Neural cell (in vitro differentiated cells): ENCODE measurements around the gene MRPL43. TPM values are rescaled to one million over a fixed set of nuclear protein-coding genes. Genes with fewer than 3 reads are reported as not detected.

Experiments used
- H2AFZ ChIP-seq: fragments of 200-600, 300-800 bp; sonication (generic), shearing (Covaris generic); 2 replicates; pipeline ENCODE4 v1.6.0; 2014; ENCODE audit warnings: low read depth, mild to moderate bottlenecking, antibody characterized with exemption, low read length, moderate library complexity
- H3F3A ChIP-seq: fragments of 200-600 bp; shearing (Covaris generic); 2 replicates; pipeline ENCODE4 v1.6.1; 2016; ENCODE audit warnings: mild to moderate bottlenecking, moderate library complexity, mixed read lengths, antibody characterized with exemption, low read length; ENCODE audit not compliant: insufficient read depth, poor library complexity, severe bottlenecking
- H3K27ac ChIP-seq: fragments of 200-600, 300-800 bp; sonication (generic), shearing (Covaris generic); 2 replicates; pipeline ENCODE4 v1.5.1; 2014; ENCODE audit warnings: mild to moderate bottlenecking, low read length, moderate library complexity
- H3K27me3 ChIP-seq: fragments of 300-800, 200-600 bp; sonication (generic), shearing (Covaris generic); 2 replicates; pipeline ENCODE4 v1.6.0; 2014; ENCODE audit warnings: mild to moderate bottlenecking, low read depth, low read length, moderate library complexity; ENCODE audit not compliant: insufficient read depth
- H3K36me3 ChIP-seq: fragments of 300-800, 200-600 bp; sonication (generic), shearing (Covaris generic); 2 replicates; pipeline ENCODE4 v1.5.1; 2014; ENCODE audit warnings: mild to moderate bottlenecking, antibody characterized with exemption, low read length, moderate library complexity; ENCODE audit not compliant: insufficient read depth
- H3K4me2 ChIP-seq: fragments of 300-800, 200-600 bp; sonication (generic), shearing (Covaris generic); 2 replicates; pipeline ENCODE4 v1.6.0; 2014; ENCODE audit warnings: mild to moderate bottlenecking, low read length
- H3K4me3 ChIP-seq: fragments of 300-800, 200-600 bp; sonication (generic), shearing (Covaris generic); 2 replicates; pipeline ENCODE4 v1.5.1; 2014; ENCODE audit warnings: mild to moderate bottlenecking, low read length, moderate library complexity
- H3K79me2 ChIP-seq: fragments of 200-600 bp; shearing (Covaris generic); replicated peaks from 2 replicates; pipeline ENCODE4 v1.6.0; 2014; ENCODE audit warnings: mild to moderate bottlenecking, low read length, moderate library complexity; ENCODE audit not compliant: insufficient read depth
- H3K9ac ChIP-seq: fragments of 300-800, 200-600 bp; sonication (generic), shearing (Covaris generic); 2 replicates; pipeline ENCODE4 v1.6.1; 2016; ENCODE audit warnings: mild to moderate bottlenecking, low read length, mixed read lengths
- H3K9me2 ChIP-seq: fragments of 200-600 bp; shearing (Covaris generic); 2 replicates; pipeline ENCODE4 v1.6.1; 2016; ENCODE audit warnings: mild to moderate bottlenecking, low read length, mixed read lengths; ENCODE audit not compliant: insufficient read depth
- H3K9me3 ChIP-seq: fragments of 200-600, 300-800 bp; sonication (generic), shearing (Covaris generic); 2 replicates; pipeline ENCODE4 v1.6.1; 2016; ENCODE audit warnings: mild to moderate bottlenecking, mixed run types, low read length, moderate library complexity, mixed read lengths
- H4K20me1 ChIP-seq: fragments of 200-600 bp; shearing (Covaris generic); 2 replicates; pipeline ENCODE4 v1.6.1; 2016; ENCODE audit warnings: mild to moderate bottlenecking, mixed run types; ENCODE audit not compliant: insufficient read depth
- EP300 ChIP-seq: fragments of 450-650 bp; conservative IDR thresholded peaks from 2 replicates; pipeline ENCODE4 v1.6.1; 2014; ENCODE audit warnings: antibody characterized with exemption, mild to moderate bottlenecking, moderate library complexity; ENCODE audit not compliant: poor library complexity, severe bottlenecking
- EZH2 ChIP-seq: fragments of 200-600, 300-800 bp; shearing (Covaris generic), sonication (generic); IDR thresholded peaks from 2 replicates; pipeline ENCODE4 v1.6.1; 2014; ENCODE audit warnings: antibody characterized with exemption, low read length, borderline replicate concordance, mild to moderate bottlenecking; ENCODE audit not compliant: insufficient read depth, poor library complexity, severe bottlenecking
- MXI1 ChIP-seq: fragments of 450-650 bp; conservative IDR thresholded peaks from 2 replicates; pipeline ENCODE4 v1.6.1; 2014; ENCODE audit warnings: antibody characterized with exemption, mild to moderate bottlenecking; ENCODE audit not compliant: poor library complexity, severe bottlenecking
- POLR2AphosphoS5 ChIP-seq: IDR thresholded peaks from 2 replicates; pipeline ENCODE4 v1.6.1; 2012
- RAD21 ChIP-seq: fragments of 450-650 bp; conservative IDR thresholded peaks from 2 replicates; pipeline ENCODE4 v1.6.1; 2014; ENCODE audit warnings: antibody characterized with exemption, mild to moderate bottlenecking, moderate library complexity
- SMC3 ChIP-seq: fragments of 450-650 bp; conservative IDR thresholded peaks from 2 replicates; pipeline ENCODE4 v1.6.1; 2014; ENCODE audit warnings: antibody characterized with exemption, mild to moderate bottlenecking, moderate library complexity; ENCODE audit not compliant: poor library complexity
- TAF1 ChIP-seq: IDR thresholded peaks from 2 replicates; pipeline ENCODE4 v1.6.1; 2012; ENCODE audit warnings: low read depth
- polyA minus RNA-seq: library from RNA; depleted of rRNA, polyadenylated mRNA; stranded (reverse); fragments of >200 nt; gene quantifications from 2 replicates; pipeline ENCODE4 v1.2.3, GENCODE V29; 2014
- polyA plus RNA-seq: library from polyadenylated mRNA; depleted of rRNA; stranded (reverse); fragments of >200 nt; gene quantifications from 2 replicates; pipeline ENCODE4 v1.2.3, GENCODE V29; 2014
- TF ChIP-seq, protein P1 (sequence below): IDR thresholded peaks from 2 replicates; pipeline ENCODE4 v1.6.1; 2012; ENCODE audit warnings: borderline replicate concordance
- TF ChIP-seq, protein P2 (sequence below): fragments of 450-650 bp; IDR thresholded peaks from 2 replicates; pipeline ENCODE4 v1.5.1; 2014; ENCODE audit warnings: antibody characterized with exemption, mild to moderate bottlenecking, moderate library complexity; ENCODE audit not compliant: poor library complexity, severe bottlenecking

Gene MRPL43
- 121 and 122 TPM in 2 replicates for polyA plus RNA-seq
- 44.9 and 47.7 TPM in 2 replicates for polyA minus RNA-seq

DNA sequence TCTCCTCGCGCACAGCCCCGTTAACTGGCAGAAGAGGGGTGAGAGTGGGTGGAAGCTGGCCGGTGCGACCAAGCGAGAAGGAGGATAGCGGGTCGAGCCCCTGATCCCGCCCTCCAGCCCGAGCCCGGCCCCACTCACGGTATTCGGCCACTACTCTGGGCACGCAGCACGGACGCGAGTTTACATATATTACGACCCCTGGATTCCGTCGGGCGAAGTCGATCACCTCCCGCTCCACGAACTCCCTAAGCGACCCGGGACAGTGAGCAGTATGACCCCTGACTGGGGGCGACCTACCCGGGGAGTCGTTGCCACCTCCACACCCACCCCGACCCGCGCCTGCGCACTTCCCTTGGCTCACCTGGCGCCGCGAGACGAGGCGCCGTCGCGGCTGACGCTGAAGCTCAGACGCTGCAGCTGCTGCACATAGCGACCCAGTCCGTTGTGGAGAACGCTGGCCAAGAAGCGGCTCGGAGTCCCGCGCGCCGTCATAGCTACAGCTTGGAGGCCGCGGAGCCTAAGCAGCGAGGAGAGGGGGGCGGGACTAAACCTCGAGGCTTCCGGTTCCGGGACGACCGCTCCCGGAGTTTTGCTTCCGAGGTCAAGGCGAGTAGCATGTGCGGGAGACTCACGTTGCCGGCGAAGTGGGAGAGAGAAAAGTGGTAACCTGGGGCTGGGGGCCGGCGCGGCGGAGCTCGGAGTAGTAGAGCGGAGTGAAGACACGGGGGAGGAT is at the start of gene MRPL43, which contains the start of gene TWNK:
MRPL43 (minus strand) TSS at position 546 of the 733 bp plus-strand sequence; CDS start at position 492, 54 bp downstream.
TWNK (plus strand) TSS at position 592 of the 733 bp plus-strand sequence. CDS start 668 bp downstream, outside the sequence.
- H3K4me3 ChIP-seq = peak within 1 kb of the TSS; percentile 87
- H3K79me2 ChIP-seq = peaks cover 12% of the 10 kb centered on the region
- H3K36me3 ChIP-seq = no peaks in the 10 kb centered on the region
- H4K20me1 ChIP-seq = no peaks in the 10 kb centered on the region
- H3K27ac ChIP-seq = peak within 1 kb of the TSS; percentile 94
- H3K9me3 ChIP-seq = no peaks in the 10 kb centered on the region
- TF ChIP-seq EZH2 = no peak
- TF ChIP-seq, protein P1, sequence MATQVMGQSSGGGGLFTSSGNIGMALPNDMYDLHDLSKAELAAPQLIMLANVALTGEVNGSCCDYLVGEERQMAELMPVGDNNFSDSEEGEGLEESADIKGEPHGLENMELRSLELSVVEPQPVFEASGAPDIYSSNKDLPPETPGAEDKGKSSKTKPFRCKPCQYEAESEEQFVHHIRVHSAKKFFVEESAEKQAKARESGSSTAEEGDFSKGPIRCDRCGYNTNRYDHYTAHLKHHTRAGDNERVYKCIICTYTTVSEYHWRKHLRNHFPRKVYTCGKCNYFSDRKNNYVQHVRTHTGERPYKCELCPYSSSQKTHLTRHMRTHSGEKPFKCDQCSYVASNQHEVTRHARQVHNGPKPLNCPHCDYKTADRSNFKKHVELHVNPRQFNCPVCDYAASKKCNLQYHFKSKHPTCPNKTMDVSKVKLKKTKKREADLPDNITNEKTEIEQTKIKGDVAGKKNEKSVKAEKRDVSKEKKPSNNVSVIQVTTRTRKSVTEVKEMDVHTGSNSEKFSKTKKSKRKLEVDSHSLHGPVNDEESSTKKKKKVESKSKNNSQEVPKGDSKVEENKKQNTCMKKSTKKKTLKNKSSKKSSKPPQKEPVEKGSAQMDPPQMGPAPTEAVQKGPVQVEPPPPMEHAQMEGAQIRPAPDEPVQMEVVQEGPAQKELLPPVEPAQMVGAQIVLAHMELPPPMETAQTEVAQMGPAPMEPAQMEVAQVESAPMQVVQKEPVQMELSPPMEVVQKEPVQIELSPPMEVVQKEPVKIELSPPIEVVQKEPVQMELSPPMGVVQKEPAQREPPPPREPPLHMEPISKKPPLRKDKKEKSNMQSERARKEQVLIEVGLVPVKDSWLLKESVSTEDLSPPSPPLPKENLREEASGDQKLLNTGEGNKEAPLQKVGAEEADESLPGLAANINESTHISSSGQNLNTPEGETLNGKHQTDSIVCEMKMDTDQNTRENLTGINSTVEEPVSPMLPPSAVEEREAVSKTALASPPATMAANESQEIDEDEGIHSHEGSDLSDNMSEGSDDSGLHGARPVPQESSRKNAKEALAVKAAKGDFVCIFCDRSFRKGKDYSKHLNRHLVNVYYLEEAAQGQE = peak; percentile 79
- peak; percentile 45 for TF ChIP-seq EP300
- peak; percentile 76 for TF ChIP-seq TAF1
- TF ChIP-seq, protein P2, sequence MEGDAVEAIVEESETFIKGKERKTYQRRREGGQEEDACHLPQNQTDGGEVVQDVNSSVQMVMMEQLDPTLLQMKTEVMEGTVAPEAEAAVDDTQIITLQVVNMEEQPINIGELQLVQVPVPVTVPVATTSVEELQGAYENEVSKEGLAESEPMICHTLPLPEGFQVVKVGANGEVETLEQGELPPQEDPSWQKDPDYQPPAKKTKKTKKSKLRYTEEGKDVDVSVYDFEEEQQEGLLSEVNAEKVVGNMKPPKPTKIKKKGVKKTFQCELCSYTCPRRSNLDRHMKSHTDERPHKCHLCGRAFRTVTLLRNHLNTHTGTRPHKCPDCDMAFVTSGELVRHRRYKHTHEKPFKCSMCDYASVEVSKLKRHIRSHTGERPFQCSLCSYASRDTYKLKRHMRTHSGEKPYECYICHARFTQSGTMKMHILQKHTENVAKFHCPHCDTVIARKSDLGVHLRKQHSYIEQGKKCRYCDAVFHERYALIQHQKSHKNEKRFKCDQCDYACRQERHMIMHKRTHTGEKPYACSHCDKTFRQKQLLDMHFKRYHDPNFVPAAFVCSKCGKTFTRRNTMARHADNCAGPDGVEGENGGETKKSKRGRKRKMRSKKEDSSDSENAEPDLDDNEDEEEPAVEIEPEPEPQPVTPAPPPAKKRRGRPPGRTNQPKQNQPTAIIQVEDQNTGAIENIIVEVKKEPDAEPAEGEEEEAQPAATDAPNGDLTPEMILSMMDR = no peak
- no peak for TF ChIP-seq RAD21
- peak; percentile 26 for TF ChIP-seq SMC3
- TF ChIP-seq POLR2AphosphoS5 = peak; percentile 87
- peak; percentile 100 for TF ChIP-seq MXI1
- no peaks in the 10 kb centered on the region for H3K27me3 ChIP-seq
- H2AFZ ChIP-seq = peak within 1 kb of the TSS; percentile 81
- H3K9me2 ChIP-seq = no peaks in the 10 kb centered on the region
- peak within 1 kb of the TSS; percentile 90 for H3K4me2 ChIP-seq
- no peaks in the 10 kb centered on the region for H3F3A ChIP-seq
- H3K9ac ChIP-seq = peak within 1 kb of the TSS; percentile 93

DNA sequence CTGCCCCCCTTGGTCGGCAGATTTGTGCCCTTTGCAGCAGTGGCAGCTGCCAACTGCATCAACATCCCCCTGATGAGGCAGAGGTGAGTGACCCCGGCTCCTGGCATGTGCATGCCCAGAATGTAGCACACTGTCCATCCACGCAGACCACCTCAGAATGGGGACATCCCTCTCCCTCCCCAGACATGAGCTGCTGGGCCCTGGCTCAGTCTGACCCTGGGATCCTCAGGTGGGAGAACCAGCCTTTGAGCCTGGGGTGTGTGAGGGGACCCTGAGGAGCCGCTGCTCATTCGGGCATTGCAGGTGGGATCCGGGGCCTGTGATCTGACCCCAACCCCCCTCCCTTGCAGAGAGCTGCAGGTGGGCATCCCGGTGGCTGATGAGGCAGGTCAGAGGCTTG is 49.4 kb upstream of the MRPL43 start:
- Histone ChIP-seq H3F3A (no peaks in the 10 kb centered on the region), H3K27me3 (peaks cover 22% of the 10 kb centered on the region), H3K9ac (no peak overlapping the region), H2AFZ (no peak overlapping the region), H3K27ac (no peak overlapping the region), H3K9me2 (no peaks in the 10 kb centered on the region), H3K9me3 (no peaks in the 10 kb centered on the region), H3K4me3 (no peak overlapping the region), H3K79me2 (no peaks in the 10 kb centered on the region), H3K36me3 (no peaks in the 10 kb centered on the region), H4K20me1 (no peaks in the 10 kb centered on the region), H3K4me2 (no peak overlapping the region)
- TF ChIP-seq POLR2AphosphoS5 (no peak), MXI1 (no peak), SMC3 (no peak), RAD21 (no peak), TAF1 (no peak), EZH2 (no peak), EP300 (no peak)
- TF ChIP-seq, protein P2 = no peak
- TF ChIP-seq, protein P1 = no peak
